ENCODE results near the gene GJB3.

DNA sequence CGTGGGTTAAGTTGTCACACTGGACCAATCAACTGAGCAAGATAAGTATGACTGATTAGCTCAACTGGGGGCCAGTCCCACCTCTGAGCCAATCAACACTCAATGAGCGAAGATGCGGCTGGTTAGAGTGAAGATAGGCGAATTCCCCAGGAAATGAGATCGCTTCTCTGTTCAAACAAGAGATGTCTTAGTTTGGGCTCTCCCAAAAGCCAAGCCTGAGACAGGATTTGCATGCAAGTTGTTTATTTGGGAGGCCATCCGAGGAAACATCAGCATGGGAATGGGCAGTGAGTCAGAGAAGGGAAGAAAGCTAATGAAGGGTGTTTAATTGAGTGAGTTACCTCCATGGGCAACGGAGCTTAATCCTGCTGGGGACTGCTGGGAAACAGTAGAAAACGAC, 31.0 kb upstream of the GJB3 start:
- TF ChIP-seq, protein P1, sequence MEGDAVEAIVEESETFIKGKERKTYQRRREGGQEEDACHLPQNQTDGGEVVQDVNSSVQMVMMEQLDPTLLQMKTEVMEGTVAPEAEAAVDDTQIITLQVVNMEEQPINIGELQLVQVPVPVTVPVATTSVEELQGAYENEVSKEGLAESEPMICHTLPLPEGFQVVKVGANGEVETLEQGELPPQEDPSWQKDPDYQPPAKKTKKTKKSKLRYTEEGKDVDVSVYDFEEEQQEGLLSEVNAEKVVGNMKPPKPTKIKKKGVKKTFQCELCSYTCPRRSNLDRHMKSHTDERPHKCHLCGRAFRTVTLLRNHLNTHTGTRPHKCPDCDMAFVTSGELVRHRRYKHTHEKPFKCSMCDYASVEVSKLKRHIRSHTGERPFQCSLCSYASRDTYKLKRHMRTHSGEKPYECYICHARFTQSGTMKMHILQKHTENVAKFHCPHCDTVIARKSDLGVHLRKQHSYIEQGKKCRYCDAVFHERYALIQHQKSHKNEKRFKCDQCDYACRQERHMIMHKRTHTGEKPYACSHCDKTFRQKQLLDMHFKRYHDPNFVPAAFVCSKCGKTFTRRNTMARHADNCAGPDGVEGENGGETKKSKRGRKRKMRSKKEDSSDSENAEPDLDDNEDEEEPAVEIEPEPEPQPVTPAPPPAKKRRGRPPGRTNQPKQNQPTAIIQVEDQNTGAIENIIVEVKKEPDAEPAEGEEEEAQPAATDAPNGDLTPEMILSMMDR (IDR thresholded peaks at IDR 0.05 in 2 of 3, conservative IDR thresholded peaks at IDR 0.05 in 1 of 3; ENCODE audit: borderline replicate concordance in 1 of 3, insufficient read depth in 1 of 3, low read depth in 2 of 3, low read length in 2 of 3), result no peak
- TF ChIP-seq, protein P2, sequence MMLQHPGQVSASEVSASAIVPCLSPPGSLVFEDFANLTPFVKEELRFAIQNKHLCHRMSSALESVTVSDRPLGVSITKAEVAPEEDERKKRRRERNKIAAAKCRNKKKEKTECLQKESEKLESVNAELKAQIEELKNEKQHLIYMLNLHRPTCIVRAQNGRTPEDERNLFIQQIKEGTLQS (IDR thresholded peaks at IDR 0.05), result no peak
- TF ChIP-seq POLR2AphosphoS5 (IDR thresholded peaks at IDR 0.05; ENCODE audit: low read depth, low read length) (no peak), TCF7L2 (IDR thresholded peaks at IDR 0.05; ENCODE audit: borderline replicate concordance, extremely low read depth, insufficient read depth, insufficient read length) (no peak), POLR2A (IDR thresholded peaks at IDR 0.05; ENCODE audit: borderline replicate concordance, extremely low read depth, insufficient read depth, insufficient read length) (no peak)
- TF ChIP-seq, protein P3, sequence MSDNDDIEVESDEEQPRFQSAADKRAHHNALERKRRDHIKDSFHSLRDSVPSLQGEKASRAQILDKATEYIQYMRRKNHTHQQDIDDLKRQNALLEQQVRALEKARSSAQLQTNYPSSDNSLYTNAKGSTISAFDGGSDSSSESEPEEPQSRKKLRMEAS (IDR thresholded peaks at IDR 0.05), result no peak

All from HCT116 (cell line).